ENCODE measurements around the gene STEAP3. TPM values are rescaled to one million over a fixed set of nuclear protein-coding genes. Genes with fewer than 3 reads are reported as not detected.
"Not testable (repeated sequence)": the region's sequence is repeated elsewhere in the genome, so short reads cannot be mapped to it uniquely, and the experiment has no call there.

Gene STEAP3
- total and polyA plus RNA-seq, 2 donors (not counting 1 experiment from before 2014, with no cell fraction given), result 1.1 to 1.6 TPM

DNA sequence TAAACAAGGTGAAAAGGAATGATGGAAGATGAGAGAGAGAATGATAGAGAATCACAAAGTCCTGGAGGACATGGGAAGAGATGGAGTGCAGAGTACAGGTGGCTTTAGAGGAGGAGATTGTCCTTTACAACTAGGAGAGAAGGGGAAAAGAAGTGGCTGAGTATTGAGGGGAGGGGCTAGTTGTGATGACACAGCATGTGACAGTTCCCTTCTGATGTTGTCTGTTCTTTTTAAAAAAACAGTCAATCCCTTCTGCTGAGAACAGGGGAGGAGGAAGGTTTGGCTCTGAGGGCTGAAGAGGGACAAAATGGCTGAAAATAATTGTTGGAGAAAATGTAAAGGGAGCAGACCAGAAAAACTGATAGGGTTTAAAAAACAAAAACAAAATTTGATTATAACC lies 44.0 kb downstream of the STEAP3 start:
- H3K9ac ChIP-seq (ENCODE audit: low read length), result no peak overlapping the region

DNA sequence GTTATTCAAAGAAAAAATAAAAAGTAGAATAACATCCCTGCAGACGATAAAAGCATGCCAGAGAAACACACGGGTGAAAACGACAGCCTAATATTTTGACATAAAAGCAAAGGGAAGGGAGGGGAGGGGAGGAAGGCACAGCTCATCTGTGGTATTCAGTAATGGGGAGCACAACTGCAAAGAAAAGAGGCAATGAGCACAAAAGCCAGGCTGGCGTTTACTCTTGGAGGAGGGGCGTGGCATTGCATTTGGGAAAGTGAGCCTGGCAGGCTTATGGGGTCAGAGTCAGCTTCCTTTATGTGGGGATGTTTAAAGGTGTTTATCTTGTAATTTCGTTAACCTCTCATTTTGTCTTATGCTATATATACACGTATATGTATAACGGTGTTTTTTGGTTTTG lies 53.2 kb downstream of the STEAP3 start:
- no peak for TF ChIP-seq EZH2 (IDR thresholded peaks at IDR 0.05; ENCODE audit: borderline replicate concordance, insufficient read depth, low read depth, low read length, poor library complexity, severe bottlenecking)
- TF ChIP-seq, protein P1, sequence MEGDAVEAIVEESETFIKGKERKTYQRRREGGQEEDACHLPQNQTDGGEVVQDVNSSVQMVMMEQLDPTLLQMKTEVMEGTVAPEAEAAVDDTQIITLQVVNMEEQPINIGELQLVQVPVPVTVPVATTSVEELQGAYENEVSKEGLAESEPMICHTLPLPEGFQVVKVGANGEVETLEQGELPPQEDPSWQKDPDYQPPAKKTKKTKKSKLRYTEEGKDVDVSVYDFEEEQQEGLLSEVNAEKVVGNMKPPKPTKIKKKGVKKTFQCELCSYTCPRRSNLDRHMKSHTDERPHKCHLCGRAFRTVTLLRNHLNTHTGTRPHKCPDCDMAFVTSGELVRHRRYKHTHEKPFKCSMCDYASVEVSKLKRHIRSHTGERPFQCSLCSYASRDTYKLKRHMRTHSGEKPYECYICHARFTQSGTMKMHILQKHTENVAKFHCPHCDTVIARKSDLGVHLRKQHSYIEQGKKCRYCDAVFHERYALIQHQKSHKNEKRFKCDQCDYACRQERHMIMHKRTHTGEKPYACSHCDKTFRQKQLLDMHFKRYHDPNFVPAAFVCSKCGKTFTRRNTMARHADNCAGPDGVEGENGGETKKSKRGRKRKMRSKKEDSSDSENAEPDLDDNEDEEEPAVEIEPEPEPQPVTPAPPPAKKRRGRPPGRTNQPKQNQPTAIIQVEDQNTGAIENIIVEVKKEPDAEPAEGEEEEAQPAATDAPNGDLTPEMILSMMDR (IDR thresholded peaks at IDR 0.05), result no peak
- DNase-seq, result no peak

More for the DNA sequence above, 44.0 kb downstream of the STEAP3 start:
- intact Hi-C loops (cut with micrococcal nuclease), result no loop called here
- Mint-ChIP-seq H3K9me3 (ENCODE audit: insufficient read depth) (peaks cover 2% of the 10 kb centered on the region), H3K4me1 (no peaks in the 10 kb centered on the region), H3K27ac (no peak overlapping the region), H3K4me3 (no peak overlapping the region), H3K27me3 (peaks cover 18% of the 10 kb centered on the region)
- Histone ChIP-seq H3K27me3 (replicated peaks in 1 of 4; ENCODE audit: control extremely low read depth in 1 of 4, control insufficient read depth in 3 of 4, insufficient read depth in 4 of 4, low read length in 3 of 4) (no peaks in the 10 kb centered on the region), H3K79me2 (ENCODE audit: control insufficient read depth, insufficient read depth, low read length) (no peaks in the 10 kb centered on the region), H3K4me1 (ENCODE audit: control insufficient read depth in 2 of 2, insufficient read depth in 2 of 2, low read length in 2 of 2) (no peaks in the 10 kb centered on the region), H3K4me3 (ENCODE audit: control extremely low read depth in 1 of 5, extremely low read depth in 1 of 5, insufficient read depth in 1 of 5, low read depth in 2 of 5, low read length in 4 of 5) (no peak overlapping the region), H3K27ac (ENCODE audit: low read length in 2 of 2) (no peak overlapping the region), H3K4me2 (replicated peaks; ENCODE audit: low read depth, low read length, poor library complexity, severe bottlenecking) (no peak overlapping the region), H4K20me1 (ENCODE audit: control insufficient read depth, insufficient read depth, low read length, poor library complexity, severe bottlenecking) (no peaks in the 10 kb centered on the region), H3K9me3 (ENCODE audit: control extremely low read depth in 1 of 3, control insufficient read depth in 2 of 3, insufficient read depth in 1 of 3, low read length in 2 of 3) (peaks cover 2 to 11% (median 3%) of the 10 kb centered on the region in 3 donors), H3K36me3 (replicated peaks in 1 of 2; ENCODE audit: control extremely low read depth in 1 of 2, control insufficient read depth in 1 of 2, extremely low read depth in 1 of 2, insufficient read depth in 2 of 2, low read length in 1 of 2) (no peaks in the 10 kb centered on the region), H2AFZ (ENCODE audit: insufficient read depth, low read depth, low read length, poor library complexity, severe bottlenecking) (no peak overlapping the region)
- ChIA-PET CTCF (no interaction called here), POLR2A (no interaction called here)
- ATAC-seq (ENCODE audit: low read depth) (no peak), DNase-seq (no peak)
- no peak for TF ChIP-seq EZH2 (IDR thresholded peaks at IDR 0.05; ENCODE audit: borderline replicate concordance, insufficient read depth, low read depth, low read length, poor library complexity, severe bottlenecking)
- TF ChIP-seq, protein P1 (IDR thresholded peaks at IDR 0.05), result no peak

DNA sequence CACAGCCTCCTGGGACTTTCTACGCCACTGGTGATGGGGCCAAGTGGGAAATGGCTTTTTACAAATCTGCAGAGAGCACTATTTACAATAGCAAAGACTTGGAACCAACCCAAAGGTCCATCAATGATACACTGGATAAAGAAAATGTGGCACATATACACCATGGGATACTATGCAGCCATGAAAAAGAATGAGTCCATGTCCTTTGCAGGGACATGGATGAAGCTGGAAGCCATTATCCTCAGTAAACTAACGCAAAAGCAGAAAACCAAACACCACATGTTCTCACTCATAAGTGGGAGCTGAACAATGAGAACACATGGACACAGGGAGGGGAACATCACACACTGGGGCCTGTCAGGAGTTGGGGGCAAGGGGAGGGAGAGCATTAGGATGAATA lies 54.8 kb downstream of the STEAP3 start:
- H3K9ac ChIP-seq (ENCODE audit: low read length); CTCF ChIA-PET; intact Hi-C loops (cut with micrococcal nuclease); H3K27ac ChIP-seq (ENCODE audit: low read length in 2 of 2); H3K4me3 Mint-ChIP-seq; H3K4me3 ChIP-seq (ENCODE audit: control extremely low read depth in 1 of 5, extremely low read depth in 1 of 5, insufficient read depth in 1 of 5, low read depth in 2 of 5, low read length in 4 of 5); H3K4me2 ChIP-seq (replicated peaks; ENCODE audit: low read depth, low read length, poor library complexity, severe bottlenecking); H3K79me2 ChIP-seq (ENCODE audit: control insufficient read depth, insufficient read depth, low read length); ATAC-seq (ENCODE audit: low read depth); H3K27me3 ChIP-seq (replicated peaks in 1 of 4; ENCODE audit: control extremely low read depth in 1 of 4, control insufficient read depth in 3 of 4, insufficient read depth in 4 of 4, low read length in 3 of 4); H2AFZ ChIP-seq (ENCODE audit: insufficient read depth, low read depth, low read length, poor library complexity, severe bottlenecking); H3K36me3 ChIP-seq (replicated peaks in 1 of 2; ENCODE audit: control extremely low read depth in 1 of 2, control insufficient read depth in 1 of 2, extremely low read depth in 1 of 2, insufficient read depth in 2 of 2, low read length in 1 of 2); H3K27ac Mint-ChIP-seq; POLR2A ChIA-PET; H3K9me3 Mint-ChIP-seq (ENCODE audit: insufficient read depth); H4K20me1 ChIP-seq (ENCODE audit: control insufficient read depth, insufficient read depth, low read length, poor library complexity, severe bottlenecking); H3K4me1 ChIP-seq (ENCODE audit: control insufficient read depth in 2 of 2, insufficient read depth in 2 of 2, low read length in 2 of 2); H3K27me3 Mint-ChIP-seq; DNase-seq; H3K9me3 ChIP-seq (ENCODE audit: control extremely low read depth in 1 of 3, control insufficient read depth in 2 of 3, insufficient read depth in 1 of 3, low read length in 2 of 3); H3K4me1 Mint-ChIP-seq: not testable (repeated sequence)
- 100% methylated on average over 1 of the region's 2 CpGs for WGBS (ENCODE audit: insufficient coverage)

More for the DNA sequence above, 53.2 kb downstream of the STEAP3 start:
- H3K9ac ChIP-seq (ENCODE audit: low read length), result no peak overlapping the region
- 95% methylated on average over 6 of the region's 8 CpGs for WGBS (ENCODE audit: insufficient coverage)
- no peaks in the 10 kb centered on the region for H3K36me3 ChIP-seq (replicated peaks in 1 of 2; ENCODE audit: control extremely low read depth in 1 of 2, control insufficient read depth in 1 of 2, extremely low read depth in 1 of 2, insufficient read depth in 2 of 2, low read length in 1 of 2)
- H3K79me2 ChIP-seq (ENCODE audit: control insufficient read depth, insufficient read depth, low read length), result no peaks in the 10 kb centered on the region
- intact Hi-C loops (cut with micrococcal nuclease), result no loop called here
- H3K4me3 ChIP-seq (ENCODE audit: control extremely low read depth in 1 of 5, extremely low read depth in 1 of 5, insufficient read depth in 1 of 5, low read depth in 2 of 5, low read length in 4 of 5), result no peak overlapping the region
- no peak overlapping the region for H3K4me2 ChIP-seq (replicated peaks; ENCODE audit: low read depth, low read length, poor library complexity, severe bottlenecking)
- POLR2A ChIA-PET, result no interaction called here
- Mint-ChIP-seq H3K4me3 (no peak overlapping the region), H3K27me3 (peaks cover 4% of the 10 kb centered on the region), H3K27ac (no peak overlapping the region), H3K9me3 (ENCODE audit: insufficient read depth) (peaks cover 3% of the 10 kb centered on the region), H3K4me1 (no peaks in the 10 kb centered on the region)
- no peak for ATAC-seq (ENCODE audit: low read depth)
- H3K9me3 ChIP-seq (ENCODE audit: control extremely low read depth in 1 of 3, control insufficient read depth in 2 of 3, insufficient read depth in 1 of 3, low read length in 2 of 3), result peaks cover 0 to 16% (median 0%) of the 10 kb centered on the region in 3 donors
- H4K20me1 ChIP-seq (ENCODE audit: control insufficient read depth, insufficient read depth, low read length, poor library complexity, severe bottlenecking), result no peaks in the 10 kb centered on the region
- no peak overlapping the region for H3K27ac ChIP-seq (ENCODE audit: low read length in 2 of 2)
- CTCF ChIA-PET, result no interaction called here
- H3K4me1 ChIP-seq (ENCODE audit: control insufficient read depth in 2 of 2, insufficient read depth in 2 of 2, low read length in 2 of 2), result no peaks in the 10 kb centered on the region
- H2AFZ ChIP-seq (ENCODE audit: insufficient read depth, low read depth, low read length, poor library complexity, severe bottlenecking), result no peak overlapping the region
- H3K27me3 ChIP-seq (replicated peaks in 1 of 4; ENCODE audit: control extremely low read depth in 1 of 4, control insufficient read depth in 3 of 4, insufficient read depth in 4 of 4, low read length in 3 of 4), result no peaks in the 10 kb centered on the region

Measured in B cell (primary cell).